WTC11 (cell line): ENCODE results near the gene PPP1CA. TPM values are rescaled to one million over a fixed set of nuclear protein-coding genes. Genes with fewer than 3 reads are reported as not detected.
A peak's percentile ranks its signal among the peaks of the same experiment; 100 is the strongest.

Source experiments
- ATAC-seq: fragments of 200-7000 bp; cut with Tn5 transposase; 2 replicates; pipeline ENCODE4 v1.10.0; 2021; ENCODE audit warnings: mild to moderate bottlenecking, moderate library complexity
- CTCF ChIA-PET: fragments of 300-600 bp; sonication (Branson Sonifier 250); formaldehyde crosslinking; loops from one replicate; lab custom pipeline; 2021; ENCODE audit warnings: antibody characterized with exemption; lab: Charles Lee
- POLR2A ChIA-PET: fragments of 350-600 bp; sonication (Branson Sonifier 250); formaldehyde crosslinking; loops from one replicate; lab custom pipeline; 2021; ENCODE audit warnings: antibody characterized with exemption; lab: Charles Lee
- DNase-seq: peaks from one replicate; pipeline ENCODE4 v3.0.0; 2021; ENCODE audit warnings: low spot score
- H3K27ac Mint-ChIP-seq: 2 replicates; pipeline ENCODE4 v1.8.0; 2021; ENCODE audit warnings: mixed read lengths
- H3K27me3 Mint-ChIP-seq: 2 replicates; pipeline ENCODE4 v1.8.0; 2021; ENCODE audit warnings: low read depth, mild to moderate bottlenecking, moderate library complexity, mixed read lengths
- H3K36me3 Mint-ChIP-seq: 2 replicates; pipeline ENCODE4 v1.8.0; 2021; ENCODE audit warnings: mixed read lengths
- H3K4me1 Mint-ChIP-seq: 2 replicates; pipeline ENCODE4 v1.8.0; 2022; ENCODE audit warnings: mixed read lengths
- H3K4me3 Mint-ChIP-seq: 2 replicates; pipeline ENCODE4 v1.8.0; 2021; ENCODE audit warnings: mild to moderate bottlenecking, moderate library complexity, mixed read lengths
- H3K9me3 Mint-ChIP-seq: 2 replicates; pipeline ENCODE4 v1.8.0; 2021; ENCODE audit warnings: mixed read lengths
- ATF1 ChIP-seq: sonication (generic); formaldehyde crosslinking; IDR thresholded peaks from 2 replicates; pipeline ENCODE4 v1.8.1; 2023; ENCODE audit warnings: mild to moderate bottlenecking, moderate library complexity, missing genetic modification reagents
- ATF6 ChIP-seq: sonication (generic); formaldehyde crosslinking; IDR thresholded peaks from 2 replicates; pipeline ENCODE4 v1.8.1; 2023; ENCODE audit warnings: mild to moderate bottlenecking, missing genetic modification reagents
- CREB1 ChIP-seq: sonication (generic); formaldehyde crosslinking; IDR thresholded peaks from 2 replicates; pipeline ENCODE4 v1.8.0; 2023; ENCODE audit warnings: mild to moderate bottlenecking, missing genetic modification reagents
- ELF4 ChIP-seq: sonication (generic); formaldehyde crosslinking; IDR thresholded peaks from 2 replicates; pipeline ENCODE4 v1.8.1; 2022; ENCODE audit warnings: low read depth, mild to moderate bottlenecking, moderate library complexity, missing genetic modification reagents
- ESRRA ChIP-seq: sonication (generic); formaldehyde crosslinking; IDR thresholded peaks from 2 replicates; pipeline ENCODE4 v1.8.1; 2022; ENCODE audit warnings: mild to moderate bottlenecking, missing genetic modification reagents, borderline replicate concordance
- ETV6 ChIP-seq: sonication (generic); formaldehyde crosslinking; IDR thresholded peaks from 2 replicates; pipeline ENCODE4 v1.8.1; 2022; ENCODE audit warnings: mild to moderate bottlenecking, missing genetic modification reagents
- FOXJ3 ChIP-seq: sonication (generic); formaldehyde crosslinking; IDR thresholded peaks from 2 replicates; pipeline ENCODE4 v1.9.0; 2021; ENCODE audit warnings: missing genetic modification reagents, mild to moderate bottlenecking, borderline replicate concordance
- FOXP1 ChIP-seq: sonication (generic); formaldehyde crosslinking; IDR thresholded peaks from 2 replicates; pipeline ENCODE4 v1.8.0; 2022; ENCODE audit warnings: missing genetic modification reagents, mild to moderate bottlenecking, moderate library complexity, borderline replicate concordance
- FOXP4 ChIP-seq: sonication (generic); formaldehyde crosslinking; IDR thresholded peaks from 2 replicates; pipeline ENCODE4 v1.8.0; 2022; ENCODE audit warnings: mild to moderate bottlenecking, missing genetic modification reagents
- GRHL2 ChIP-seq: fragments of 250-450 bp; sonication (Bioruptor Pico); IDR thresholded peaks from 2 replicates; pipeline ENCODE4 v1.8.0; 2022; ENCODE audit warnings: mild to moderate bottlenecking, moderate library complexity; ENCODE audit not compliant: insufficient replicate concordance, severe bottlenecking
- NFYB ChIP-seq: sonication (generic); formaldehyde crosslinking; conservative IDR thresholded peaks from 2 replicates; pipeline ENCODE4 v1.8.0; 2022; ENCODE audit warnings: low read depth, missing genetic modification reagents
- SMAD3 ChIP-seq: sonication (generic); formaldehyde crosslinking; IDR thresholded peaks from 2 replicates; pipeline ENCODE4 v1.8.0; 2022; ENCODE audit warnings: missing genetic modification reagents, mild to moderate bottlenecking, borderline replicate concordance
- TEAD4 ChIP-seq: sonication (generic); formaldehyde crosslinking; IDR thresholded peaks from 2 replicates; pipeline ENCODE4 v1.8.0; 2022; ENCODE audit warnings: mild to moderate bottlenecking, missing genetic modification reagents
- ZBTB21 ChIP-seq: sonication (generic); formaldehyde crosslinking; IDR thresholded peaks from 2 replicates; pipeline ENCODE4 v1.8.1; 2023; ENCODE audit warnings: mild to moderate bottlenecking, missing genetic modification reagents, borderline replicate concordance
- ZNF121 ChIP-seq: sonication (generic); formaldehyde crosslinking; IDR thresholded peaks from 2 replicates; pipeline ENCODE4 v1.8.0; 2023; ENCODE audit warnings: missing genetic modification reagents
- ZNF219 ChIP-seq: sonication (generic); formaldehyde crosslinking; IDR thresholded peaks from 2 replicates; pipeline ENCODE4 v1.8.0; 2023; ENCODE audit warnings: missing genetic modification reagents, mild to moderate bottlenecking, borderline replicate concordance
- ZNF416 ChIP-seq: fragments of 250-450 bp; sonication (Bioruptor Pico); IDR thresholded peaks from 2 replicates; pipeline ENCODE4 v1.9.0; 2021; ENCODE audit warnings: mild to moderate bottlenecking, inconsistent platforms
- ZSCAN18 ChIP-seq: fragments of 250-450 bp; sonication (Bioruptor Pico); IDR thresholded peaks from 2 replicates; pipeline ENCODE4 v2.1.2; 2022; ENCODE audit warnings: mild to moderate bottlenecking, moderate library complexity
- total RNA-seq: library from RNA; stranded (reverse); gene quantifications from 3 replicates; pipeline ENCODE4 v1.2.3, GENCODE V29; 2021
- TF ChIP-seq, protein P1 (sequence below): sonication (generic); formaldehyde crosslinking; IDR thresholded peaks from 2 replicates; pipeline ENCODE4 v1.8.0; 2023; ENCODE audit warnings: missing genetic modification reagents, mild to moderate bottlenecking, borderline replicate concordance
- TF ChIP-seq, protein P2 (sequence below): fragments of 250-450 bp; sonication (Bioruptor Pico); IDR thresholded peaks from 2 replicates; pipeline ENCODE4 v1.9.0; 2021; ENCODE audit warnings: mild to moderate bottlenecking, borderline replicate concordance

PPP1CA gene
- total RNA-seq, 1 experiment from 2014 or later, result 220 TPM

- TF ChIP-seq, protein P1, sequence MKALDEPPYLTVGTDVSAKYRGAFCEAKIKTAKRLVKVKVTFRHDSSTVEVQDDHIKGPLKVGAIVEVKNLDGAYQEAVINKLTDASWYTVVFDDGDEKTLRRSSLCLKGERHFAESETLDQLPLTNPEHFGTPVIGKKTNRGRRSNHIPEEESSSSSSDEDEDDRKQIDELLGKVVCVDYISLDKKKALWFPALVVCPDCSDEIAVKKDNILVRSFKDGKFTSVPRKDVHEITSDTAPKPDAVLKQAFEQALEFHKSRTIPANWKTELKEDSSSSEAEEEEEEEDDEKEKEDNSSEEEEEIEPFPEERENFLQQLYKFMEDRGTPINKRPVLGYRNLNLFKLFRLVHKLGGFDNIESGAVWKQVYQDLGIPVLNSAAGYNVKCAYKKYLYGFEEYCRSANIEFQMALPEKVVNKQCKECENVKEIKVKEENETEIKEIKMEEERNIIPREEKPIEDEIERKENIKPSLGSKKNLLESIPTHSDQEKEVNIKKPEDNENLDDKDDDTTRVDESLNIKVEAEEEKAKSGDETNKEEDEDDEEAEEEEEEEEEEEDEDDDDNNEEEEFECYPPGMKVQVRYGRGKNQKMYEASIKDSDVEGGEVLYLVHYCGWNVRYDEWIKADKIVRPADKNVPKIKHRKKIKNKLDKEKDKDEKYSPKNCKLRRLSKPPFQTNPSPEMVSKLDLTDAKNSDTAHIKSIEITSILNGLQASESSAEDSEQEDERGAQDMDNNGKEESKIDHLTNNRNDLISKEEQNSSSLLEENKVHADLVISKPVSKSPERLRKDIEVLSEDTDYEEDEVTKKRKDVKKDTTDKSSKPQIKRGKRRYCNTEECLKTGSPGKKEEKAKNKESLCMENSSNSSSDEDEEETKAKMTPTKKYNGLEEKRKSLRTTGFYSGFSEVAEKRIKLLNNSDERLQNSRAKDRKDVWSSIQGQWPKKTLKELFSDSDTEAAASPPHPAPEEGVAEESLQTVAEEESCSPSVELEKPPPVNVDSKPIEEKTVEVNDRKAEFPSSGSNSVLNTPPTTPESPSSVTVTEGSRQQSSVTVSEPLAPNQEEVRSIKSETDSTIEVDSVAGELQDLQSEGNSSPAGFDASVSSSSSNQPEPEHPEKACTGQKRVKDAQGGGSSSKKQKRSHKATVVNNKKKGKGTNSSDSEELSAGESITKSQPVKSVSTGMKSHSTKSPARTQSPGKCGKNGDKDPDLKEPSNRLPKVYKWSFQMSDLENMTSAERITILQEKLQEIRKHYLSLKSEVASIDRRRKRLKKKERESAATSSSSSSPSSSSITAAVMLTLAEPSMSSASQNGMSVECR (CRISPR knock-in tag), result peak; percentile 34; the same call in 1 of the 2 replicates
- no peak for TF ChIP-seq FOXJ3 (CRISPR knock-in tag)
Measured at GRCh38 chr11:67400942-67401494, 640 bp downstream of the PPP1CA start (continued).

DNA sequence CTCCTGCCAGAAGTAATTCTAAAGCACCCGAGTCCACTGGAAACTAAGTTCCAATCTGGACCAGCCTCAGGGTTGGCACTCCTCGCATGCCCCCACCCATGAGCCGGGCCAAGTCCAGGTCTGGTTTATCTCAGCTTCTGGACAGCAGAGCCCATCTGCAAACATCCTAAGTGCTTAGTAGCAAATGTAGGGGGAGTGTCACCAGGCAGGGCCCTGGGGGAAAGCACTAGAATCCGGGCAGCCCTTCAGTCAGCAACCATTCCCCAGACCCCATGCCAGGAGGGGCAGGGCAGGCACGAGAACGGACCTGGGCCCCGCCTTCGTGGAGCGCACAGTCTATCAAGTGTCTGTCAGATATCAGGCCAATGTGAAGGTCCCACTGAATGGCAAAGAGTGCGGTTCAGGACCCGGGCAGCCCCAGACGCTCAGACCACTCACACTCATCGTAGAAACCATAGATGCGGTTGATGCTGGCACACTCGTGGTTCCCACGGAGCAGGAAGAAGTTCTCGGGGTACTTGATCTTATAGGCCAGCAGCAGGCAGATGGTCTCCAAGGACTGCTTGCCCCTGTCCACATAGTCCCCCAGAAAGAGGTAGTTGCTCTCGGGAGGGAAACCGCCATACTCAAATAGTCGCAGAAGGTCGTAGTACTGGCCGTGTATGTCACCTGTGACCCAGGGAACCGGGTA lies 1.3 kb downstream of the PPP1CA start:
- H3K9me3 Mint-ChIP-seq, result no peaks in the 10 kb centered on the region
- no peak for DNase-seq
- CTCF ChIA-PET, result interaction anchor here (1.0 to 3.9 kb wide), 16 partner anchors 11 to 229 kb away, joined by 3 to 112 read pairs (median 14); partner anchors contain the start of genes AIP, NUDT8, POLD4 and PTPRCAP
- peaks cover 41% of the 10 kb centered on the region for H3K4me1 Mint-ChIP-seq
- peaks cover 13% of the 10 kb centered on the region for H3K36me3 Mint-ChIP-seq
- peak overlapping the region; percentile 72; the same call in 1 of the 2 replicates for H3K27ac Mint-ChIP-seq
- TF ChIP-seq CREB1 (CRISPR knock-in tag), result no peak
- TF ChIP-seq ETV6 (CRISPR knock-in tag), result no peak
- no peak for TF ChIP-seq ZNF219 (CRISPR knock-in tag)
- no peak for TF ChIP-seq ZSCAN18 (CRISPR knock-in tag)
- no peak for TF ChIP-seq ATF6 (CRISPR knock-in tag)
- no peak for TF ChIP-seq NFYB
- TF ChIP-seq FOXP1 (CRISPR knock-in tag), result no peak
- no peak for TF ChIP-seq ESRRA (CRISPR knock-in tag)
- TF ChIP-seq ZBTB21 (CRISPR knock-in tag), result no peak
- TF ChIP-seq SMAD3 (CRISPR knock-in tag), result no peak
- TF ChIP-seq, protein P2, sequence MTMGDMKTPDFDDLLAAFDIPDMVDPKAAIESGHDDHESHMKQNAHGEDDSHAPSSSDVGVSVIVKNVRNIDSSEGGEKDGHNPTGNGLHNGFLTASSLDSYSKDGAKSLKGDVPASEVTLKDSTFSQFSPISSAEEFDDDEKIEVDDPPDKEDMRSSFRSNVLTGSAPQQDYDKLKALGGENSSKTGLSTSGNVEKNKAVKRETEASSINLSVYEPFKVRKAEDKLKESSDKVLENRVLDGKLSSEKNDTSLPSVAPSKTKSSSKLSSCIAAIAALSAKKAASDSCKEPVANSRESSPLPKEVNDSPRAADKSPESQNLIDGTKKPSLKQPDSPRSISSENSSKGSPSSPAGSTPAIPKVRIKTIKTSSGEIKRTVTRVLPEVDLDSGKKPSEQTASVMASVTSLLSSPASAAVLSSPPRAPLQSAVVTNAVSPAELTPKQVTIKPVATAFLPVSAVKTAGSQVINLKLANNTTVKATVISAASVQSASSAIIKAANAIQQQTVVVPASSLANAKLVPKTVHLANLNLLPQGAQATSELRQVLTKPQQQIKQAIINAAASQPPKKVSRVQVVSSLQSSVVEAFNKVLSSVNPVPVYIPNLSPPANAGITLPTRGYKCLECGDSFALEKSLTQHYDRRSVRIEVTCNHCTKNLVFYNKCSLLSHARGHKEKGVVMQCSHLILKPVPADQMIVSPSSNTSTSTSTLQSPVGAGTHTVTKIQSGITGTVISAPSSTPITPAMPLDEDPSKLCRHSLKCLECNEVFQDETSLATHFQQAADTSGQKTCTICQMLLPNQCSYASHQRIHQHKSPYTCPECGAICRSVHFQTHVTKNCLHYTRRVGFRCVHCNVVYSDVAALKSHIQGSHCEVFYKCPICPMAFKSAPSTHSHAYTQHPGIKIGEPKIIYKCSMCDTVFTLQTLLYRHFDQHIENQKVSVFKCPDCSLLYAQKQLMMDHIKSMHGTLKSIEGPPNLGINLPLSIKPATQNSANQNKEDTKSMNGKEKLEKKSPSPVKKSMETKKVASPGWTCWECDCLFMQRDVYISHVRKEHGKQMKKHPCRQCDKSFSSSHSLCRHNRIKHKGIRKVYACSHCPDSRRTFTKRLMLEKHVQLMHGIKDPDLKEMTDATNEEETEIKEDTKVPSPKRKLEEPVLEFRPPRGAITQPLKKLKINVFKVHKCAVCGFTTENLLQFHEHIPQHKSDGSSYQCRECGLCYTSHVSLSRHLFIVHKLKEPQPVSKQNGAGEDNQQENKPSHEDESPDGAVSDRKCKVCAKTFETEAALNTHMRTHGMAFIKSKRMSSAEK (CRISPR knock-in tag), result no peak
- no peak for TF ChIP-seq GRHL2 (CRISPR knock-in tag)
- no peak for TF ChIP-seq TEAD4 (CRISPR knock-in tag)
- no peak for TF ChIP-seq ELF4 (CRISPR knock-in tag)
- TF ChIP-seq ZNF121 (CRISPR knock-in tag), result no peak
- no peak for TF ChIP-seq FOXP4 (CRISPR knock-in tag)
- no peak for TF ChIP-seq ZNF416
- TF ChIP-seq ATF1 (CRISPR knock-in tag), result no peak
- TF ChIP-seq, all 79 proteins: peak for 0
- Mint-ChIP-seq H3K27me3 (no peaks in the 10 kb centered on the region), H3K4me3 (peak overlapping the region; percentile 73)
- no peak for ATAC-seq
- POLR2A ChIA-PET, result interaction anchor here (1.4 to 2.2 kb wide), 7 partner anchors 9 to 68 kb away, joined by 3 to 21 read pairs (median 7); partner anchors contain the start of genes RAD9A, RPS6KB2 and TMEM134
